ENCODE data around the gene ZCCHC7. TPM values are rescaled to one million over a fixed set of nuclear protein-coding genes. Genes with fewer than 3 reads are reported as not detected.

Gene ZCCHC7
- polyA plus RNA-seq, 3 donors, result 8.7 to 12.9 (median 12.5) TPM

GRCh38 chr9:37338218-37338617, 217.8 kb downstream of the ZCCHC7 start:
- Histone ChIP-seq H3K79me2 (ENCODE audit: insufficient read depth, low read length) (no peaks in the 10 kb centered on the region), H3K4me2 (replicated peaks; ENCODE audit: extremely low read depth, low read length, poor library complexity, severe bottlenecking) (no peak overlapping the region), H3K36me3 (replicated peaks in 1 of 2; ENCODE audit: control insufficient read depth in 1 of 2, insufficient read depth in 2 of 2, low read length in 2 of 2) (no peaks in the 10 kb centered on the region), H4K20me1 (ENCODE audit: insufficient read depth, low read length) (no peaks in the 10 kb centered on the region), H3K9ac (ENCODE audit: insufficient read depth, low read length, poor library complexity, severe bottlenecking) (no peak overlapping the region), H3K4me3 (replicated peaks in 1 of 3; ENCODE audit: low read depth in 2 of 3, low read length in 3 of 3) (no peak overlapping the region), H3K27ac (ENCODE audit: low read depth in 1 of 2, low read length in 2 of 2) (no peak overlapping the region), H3K27me3 (ENCODE audit: control insufficient read depth in 2 of 2, insufficient read depth in 2 of 2, low read length in 2 of 2) (no peaks in the 10 kb centered on the region), H3K4me1 (ENCODE audit: control insufficient read depth in 1 of 2, insufficient read depth in 2 of 2, low read length in 2 of 2) (no peaks in the 10 kb centered on the region), H2AFZ (ENCODE audit: insufficient read depth, low read depth, low read length, poor library complexity, severe bottlenecking) (no peak overlapping the region), H3K9me3 (replicated peaks in 1 of 2; ENCODE audit: control insufficient read depth in 1 of 2, insufficient read depth in 1 of 2, low read length in 2 of 2) (no peaks in the 10 kb centered on the region)
- Mint-ChIP-seq H3K4me1 (peaks cover 4% of the 10 kb centered on the region), H3K36me3 (no peaks in the 10 kb centered on the region), H3K9me3 (no peaks in the 10 kb centered on the region), H3K4me3 (no peak overlapping the region), H3K27me3 (ENCODE audit: low read depth in 3 of 3) (no peaks in the 10 kb centered on the region), H3K27ac (no peak overlapping the region)
- WGBS (ENCODE audit: insufficient coverage), result no CpG with 5 or more reads among the region's 4 CpGs
- TF ChIP-seq, protein P1, sequence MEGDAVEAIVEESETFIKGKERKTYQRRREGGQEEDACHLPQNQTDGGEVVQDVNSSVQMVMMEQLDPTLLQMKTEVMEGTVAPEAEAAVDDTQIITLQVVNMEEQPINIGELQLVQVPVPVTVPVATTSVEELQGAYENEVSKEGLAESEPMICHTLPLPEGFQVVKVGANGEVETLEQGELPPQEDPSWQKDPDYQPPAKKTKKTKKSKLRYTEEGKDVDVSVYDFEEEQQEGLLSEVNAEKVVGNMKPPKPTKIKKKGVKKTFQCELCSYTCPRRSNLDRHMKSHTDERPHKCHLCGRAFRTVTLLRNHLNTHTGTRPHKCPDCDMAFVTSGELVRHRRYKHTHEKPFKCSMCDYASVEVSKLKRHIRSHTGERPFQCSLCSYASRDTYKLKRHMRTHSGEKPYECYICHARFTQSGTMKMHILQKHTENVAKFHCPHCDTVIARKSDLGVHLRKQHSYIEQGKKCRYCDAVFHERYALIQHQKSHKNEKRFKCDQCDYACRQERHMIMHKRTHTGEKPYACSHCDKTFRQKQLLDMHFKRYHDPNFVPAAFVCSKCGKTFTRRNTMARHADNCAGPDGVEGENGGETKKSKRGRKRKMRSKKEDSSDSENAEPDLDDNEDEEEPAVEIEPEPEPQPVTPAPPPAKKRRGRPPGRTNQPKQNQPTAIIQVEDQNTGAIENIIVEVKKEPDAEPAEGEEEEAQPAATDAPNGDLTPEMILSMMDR (IDR thresholded peaks at IDR 0.05), result no peak
- DNase-seq, result no peak
- intact Hi-C loops (cut with micrococcal nuclease), result no loop called here

DNA sequence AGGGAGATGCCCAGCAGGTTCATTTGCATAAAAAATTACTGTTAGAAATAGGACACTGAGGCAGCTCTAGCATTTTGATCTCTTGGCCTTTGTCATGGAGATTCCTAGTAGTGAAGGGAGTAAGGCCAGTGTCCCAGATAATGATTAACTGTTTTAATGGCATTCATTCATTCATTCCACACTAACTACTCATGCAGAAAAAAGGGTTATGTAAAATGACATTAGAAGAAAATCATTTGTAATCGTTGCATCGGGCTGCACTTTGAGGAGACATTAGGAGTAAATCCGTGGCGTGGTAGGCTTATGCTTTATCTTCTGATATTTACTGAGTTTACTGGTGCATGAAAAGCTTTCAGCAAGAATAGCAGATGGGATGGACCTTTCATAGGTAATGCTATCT, 219.5 kb downstream of the ZCCHC7 start:
- H3K27me3 Mint-ChIP-seq (ENCODE audit: low read depth in 3 of 3), result no peaks in the 10 kb centered on the region
- H3K36me3 Mint-ChIP-seq, result peaks cover 3% of the 10 kb centered on the region in 2 donors
- Histone ChIP-seq H3K4me3 (replicated peaks in 1 of 3; ENCODE audit: low read depth in 2 of 3, low read length in 3 of 3) (no peak overlapping the region), H3K27ac (ENCODE audit: low read depth in 1 of 2, low read length in 2 of 2) (no peak overlapping the region), H3K4me1 (ENCODE audit: control insufficient read depth in 1 of 2, insufficient read depth in 2 of 2, low read length in 2 of 2) (no peaks in the 10 kb centered on the region), H3K4me2 (replicated peaks; ENCODE audit: extremely low read depth, low read length, poor library complexity, severe bottlenecking) (no peak overlapping the region), H4K20me1 (ENCODE audit: insufficient read depth, low read length) (no peaks in the 10 kb centered on the region), H3K79me2 (ENCODE audit: insufficient read depth, low read length) (no peaks in the 10 kb centered on the region), H2AFZ (ENCODE audit: insufficient read depth, low read depth, low read length, poor library complexity, severe bottlenecking) (no peak overlapping the region), H3K9ac (ENCODE audit: insufficient read depth, low read length, poor library complexity, severe bottlenecking) (no peak overlapping the region), H3K27me3 (ENCODE audit: control insufficient read depth in 2 of 2, insufficient read depth in 2 of 2, low read length in 2 of 2) (no peaks in the 10 kb centered on the region), H3K36me3 (replicated peaks in 1 of 2; ENCODE audit: control insufficient read depth in 1 of 2, insufficient read depth in 2 of 2, low read length in 2 of 2) (no peaks in the 10 kb centered on the region), H3K9me3 (replicated peaks in 1 of 2; ENCODE audit: control insufficient read depth in 1 of 2, insufficient read depth in 1 of 2, low read length in 2 of 2) (no peaks in the 10 kb centered on the region)
- peaks cover 4% of the 10 kb centered on the region for H3K4me1 Mint-ChIP-seq
- no CpG with 5 or more reads among the region's 4 CpGs for WGBS (ENCODE audit: insufficient coverage)
- intact Hi-C loops (cut with micrococcal nuclease), result no loop called here
- H3K27ac Mint-ChIP-seq, result no peak overlapping the region
- TF ChIP-seq, protein P1 (IDR thresholded peaks at IDR 0.05), result no peak
- H3K4me3 Mint-ChIP-seq, result no peak overlapping the region
- no peak for DNase-seq
- H3K9me3 Mint-ChIP-seq, result no peaks in the 10 kb centered on the region
